MG63 (cell line): Measurements from ENCODE around the gene ARHGAP22. TPM values are rescaled to one million over a fixed set of nuclear protein-coding genes. Genes with fewer than 3 reads are reported as not detected.

Source experiments
- DNase-seq: peaks from one replicate; pipeline ENCODE4 v3.0.0-alpha.2; 2020
- H3K27me3 ChIP-seq: fragments of 250-450 bp; sonication (Bioruptor Pico); 2 replicates; pipeline ENCODE4 v1.5.1; 2020; ENCODE audit warnings: mild to moderate bottlenecking, moderate library complexity
- H3K36me3 ChIP-seq: fragments of 250-450 bp; sonication (Bioruptor Pico); 2 replicates; pipeline ENCODE4 v1.5.1; 2020; ENCODE audit warnings: mild to moderate bottlenecking, moderate library complexity
- H3K4me3 ChIP-seq: fragments of 250-450 bp; sonication (Bioruptor Pico); 2 replicates; pipeline ENCODE4 v1.5.1; 2020; ENCODE audit warnings: mild to moderate bottlenecking, moderate library complexity
- H3K9me3 ChIP-seq: fragments of 250-450 bp; sonication (Bioruptor Pico); 2 replicates; pipeline ENCODE4 v1.5.1; 2020; ENCODE audit warnings: mild to moderate bottlenecking, moderate library complexity
- total RNA-seq: library from RNA; depleted of rRNA; stranded (reverse); fragments of >200 nt; shearing (Covaris generic); gene quantifications from 2 replicates; pipeline ENCODE4 v1.2.3, GENCODE V29; 2014; ENCODE audit warnings: low replicate concordance

The ARHGAP22 gene
- total RNA-seq, 1 experiment from 2014 or later = 23.2 TPM

DNA sequence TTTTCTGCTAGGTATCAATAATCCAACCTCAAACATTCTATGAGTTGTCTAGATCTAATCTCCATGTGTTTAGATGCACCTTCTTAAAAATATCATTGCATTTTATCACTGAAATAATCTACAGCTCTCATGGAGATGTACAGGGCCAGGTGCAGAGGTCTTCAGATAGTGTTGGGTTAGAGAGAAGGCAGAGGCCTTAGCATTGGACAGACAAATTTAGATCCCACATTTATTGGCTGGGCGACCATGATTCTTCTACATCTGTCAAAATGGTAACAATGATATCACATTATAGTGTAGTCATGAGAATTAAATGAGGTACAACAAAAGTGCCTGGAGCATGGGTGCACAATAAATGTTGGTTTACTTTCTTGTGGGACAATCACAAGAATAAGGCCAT lies 3.1 kb downstream of the ARHGAP22 start:
- Histone ChIP-seq H3K4me3 (no peak overlapping the region), H3K9me3 (no peaks in the 10 kb centered on the region), H3K36me3 (peaks cover 3% of the 10 kb centered on the region), H3K27me3 (no peaks in the 10 kb centered on the region)
- no peak for DNase-seq

- Histone ChIP-seq H3K4me3 (no peak overlapping the region), H3K9me3 (no peaks in the 10 kb centered on the region), H3K27me3 (no peaks in the 10 kb centered on the region), H3K36me3 (peaks cover 3% of the 10 kb centered on the region)
- no peak for DNase-seq
Measured at GRCh38 chr10:48600645-48601505, 4.0 kb downstream of the ARHGAP22 start.

DNA sequence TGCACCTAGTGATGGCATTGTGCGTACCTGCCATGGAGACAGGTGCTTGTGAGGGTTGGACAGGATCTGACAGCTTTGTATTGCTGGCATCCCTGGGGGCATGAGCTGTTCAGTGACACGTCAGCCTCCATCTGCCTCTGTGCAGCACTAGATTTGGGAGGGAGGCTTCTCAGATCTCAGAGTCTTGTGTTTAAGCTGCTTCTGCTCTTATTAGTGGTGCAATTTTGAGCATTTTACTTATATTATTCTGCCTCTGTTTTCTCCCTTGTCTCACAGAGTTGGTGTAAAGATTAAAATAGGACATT lies 5.1 kb downstream of the ARHGAP22 start:
- peaks cover 3% of the 10 kb centered on the region for H3K36me3 ChIP-seq
- no peaks in the 10 kb centered on the region for H3K27me3 ChIP-seq
- H3K4me3 ChIP-seq = no peak overlapping the region
- DNase-seq = no peak
- no peaks in the 10 kb centered on the region for H3K9me3 ChIP-seq

DNA sequence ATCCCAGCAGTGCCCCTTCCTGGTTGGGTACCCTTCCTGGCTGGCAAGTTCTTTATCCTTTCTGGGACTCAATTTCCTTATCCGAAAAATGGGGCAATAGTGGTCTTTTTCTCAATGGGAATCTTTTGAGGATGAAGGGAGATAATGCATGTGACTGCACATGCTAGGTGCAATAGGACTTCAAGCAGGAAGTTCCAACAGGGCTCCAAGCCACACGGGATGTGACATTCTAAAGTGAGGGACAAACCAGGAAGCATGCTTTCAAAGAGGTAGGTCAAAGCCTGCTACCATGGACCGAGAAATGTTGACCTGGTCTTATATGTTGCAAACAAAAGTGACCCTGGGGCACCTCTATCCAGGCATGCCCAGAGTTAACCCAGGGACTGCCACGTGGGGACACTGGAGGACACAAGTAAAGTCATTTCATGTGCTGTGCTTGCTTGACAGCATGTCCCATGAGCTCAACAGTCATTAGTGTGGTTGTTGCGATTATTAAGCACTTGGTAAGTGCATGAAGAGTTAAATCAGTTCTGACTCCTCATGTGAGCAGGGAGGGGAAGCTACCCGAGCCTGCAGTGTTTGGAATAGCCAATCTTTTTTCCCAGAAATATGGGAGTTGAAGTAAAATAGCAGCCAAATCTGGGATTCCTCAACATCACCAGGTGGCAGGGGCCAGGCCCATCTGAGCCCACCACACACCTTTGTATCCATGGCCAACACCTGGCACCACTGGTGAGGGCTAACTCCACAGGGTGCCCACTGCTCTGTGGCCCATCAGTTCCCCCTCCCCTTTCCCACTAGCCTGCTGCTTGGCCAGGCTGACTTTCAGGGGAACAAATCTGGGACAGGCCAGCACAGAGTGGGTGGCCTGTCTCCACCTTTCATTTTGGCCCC lies 5.7 kb downstream of the ARHGAP22 start:
- H3K36me3 ChIP-seq = peaks cover 3% of the 10 kb centered on the region
- H3K4me3 ChIP-seq = no peak overlapping the region
- DNase-seq = no peak

DNA sequence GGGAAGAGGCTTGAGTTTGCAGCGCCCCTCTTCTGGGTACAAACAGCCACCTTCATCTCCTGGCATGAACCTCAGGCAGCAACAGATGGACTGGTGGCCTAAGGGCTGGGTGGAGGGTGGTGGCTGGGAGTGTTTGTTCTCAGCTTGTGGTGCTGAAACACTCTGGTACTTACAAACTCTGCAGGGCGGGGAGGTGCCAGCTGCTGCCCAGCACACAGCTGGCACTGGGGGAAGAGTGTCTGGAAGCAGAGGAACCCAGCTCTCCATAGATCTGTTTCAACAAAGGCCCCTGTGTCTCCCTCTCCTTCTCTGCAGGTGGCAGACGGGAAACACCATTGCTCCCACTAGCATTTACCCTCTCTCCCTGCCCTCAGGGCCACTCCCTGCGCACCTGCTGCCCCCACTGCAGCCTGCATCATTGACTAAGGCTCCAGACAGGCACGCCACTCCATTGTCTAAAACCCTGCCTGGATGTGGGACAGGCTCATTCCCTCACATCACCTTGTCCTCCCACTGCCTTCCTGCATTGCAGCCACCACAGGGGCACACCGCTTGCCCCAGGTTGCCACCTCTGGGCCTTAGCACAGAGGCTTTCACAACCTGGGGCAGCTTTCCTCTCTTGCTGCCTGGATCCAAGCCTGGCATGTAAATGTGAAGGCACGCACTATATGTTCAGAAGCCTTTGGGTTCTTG lies 6.5 kb downstream of the ARHGAP22 start:
- Histone ChIP-seq H3K4me3 (no peak overlapping the region), H3K9me3 (no peaks in the 10 kb centered on the region), H3K36me3 (peaks cover 3% of the 10 kb centered on the region), H3K27me3 (no peaks in the 10 kb centered on the region)
- DNase-seq = no peak

More for the DNA sequence above, 5.7 kb downstream of the ARHGAP22 start:
- no peaks in the 10 kb centered on the region for H3K27me3 ChIP-seq
- no peaks in the 10 kb centered on the region for H3K9me3 ChIP-seq

GRCh38 chr10:48595539-48595932 lies 9.3 kb downstream of the ARHGAP22 start:
- Histone ChIP-seq H3K27me3 (no peaks in the 10 kb centered on the region), H3K36me3 (no peaks in the 10 kb centered on the region; the same call in none of the 2 replicates)

DNA sequence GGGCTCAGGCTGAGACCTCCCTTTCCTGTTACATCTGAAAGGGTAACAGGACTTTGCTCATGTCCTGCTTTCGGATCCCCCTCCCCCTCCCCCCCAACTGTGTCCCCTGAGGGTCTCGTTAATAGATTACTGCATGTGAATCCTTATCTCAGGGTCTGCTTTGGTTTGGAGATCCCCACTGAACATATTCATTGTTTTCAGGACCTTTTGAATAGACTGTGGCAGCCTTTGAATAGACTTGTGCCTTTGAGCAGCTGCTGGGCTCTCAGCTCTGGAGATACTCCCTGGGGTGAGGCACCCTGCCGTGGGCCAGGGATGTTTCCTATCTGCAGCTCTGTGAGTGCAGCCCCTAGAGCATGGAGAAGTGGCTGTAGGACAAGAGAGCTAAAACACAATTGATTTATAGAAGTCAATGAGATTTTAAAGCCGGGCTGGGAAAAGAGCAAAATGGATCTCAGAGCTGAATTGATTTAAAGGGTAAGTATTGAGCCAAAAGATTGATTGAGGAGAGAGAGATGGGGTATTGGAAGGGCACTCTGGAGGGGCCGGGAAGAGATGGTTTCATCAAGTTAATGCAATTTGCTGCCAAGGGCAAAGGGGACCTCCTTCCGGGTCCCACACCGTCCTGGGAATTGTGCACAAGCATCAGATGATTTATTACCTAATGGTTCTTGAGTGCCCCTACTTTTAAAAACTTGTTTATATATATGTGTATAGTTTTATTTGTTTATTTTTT lies 9.9 kb downstream of the ARHGAP22 start:
- Histone ChIP-seq H3K9me3 (no peaks in the 10 kb centered on the region), H3K27me3 (no peaks in the 10 kb centered on the region), H3K4me3 (no peak overlapping the region), H3K36me3 (no peaks in the 10 kb centered on the region; the same call in none of the 2 replicates)
- DNase-seq = peak; percentile 24

More at GRCh38 chr10:48595539-48595932, 9.3 kb downstream of the ARHGAP22 start:
- H3K9me3 ChIP-seq = no peaks in the 10 kb centered on the region
- no peak overlapping the region for H3K4me3 ChIP-seq
- no peak for DNase-seq

GRCh38 chr10:48594371-48594770 lies 10.5 kb downstream of the ARHGAP22 start:
- Histone ChIP-seq H3K9me3 (no peaks in the 10 kb centered on the region), H3K27me3 (no peaks in the 10 kb centered on the region), H3K4me3 (no peak overlapping the region), H3K36me3 (no peaks in the 10 kb centered on the region; the same call in none of the 2 replicates)
- peak; percentile 43 for DNase-seq

DNA sequence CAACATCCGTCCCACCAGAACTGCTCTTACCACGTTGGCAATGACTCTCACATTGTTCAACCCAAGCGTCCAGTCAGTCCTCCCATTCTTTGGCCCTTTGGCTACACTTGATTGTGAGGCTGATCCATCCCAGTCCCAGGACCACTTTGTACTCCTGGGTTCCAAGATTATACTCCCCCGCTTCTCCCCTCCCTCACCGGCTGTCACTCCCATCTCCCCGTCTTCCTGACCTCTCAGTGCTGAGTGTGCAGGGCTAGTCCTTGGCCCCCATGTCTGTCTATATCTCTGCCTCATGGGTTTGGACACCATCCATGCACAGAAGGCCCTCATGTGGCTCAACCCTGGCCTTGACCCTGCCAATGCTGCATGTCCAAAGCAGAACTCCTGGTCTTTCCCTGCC lies 12.5 kb downstream of the ARHGAP22 start:
- DNase-seq = no peak

DNA sequence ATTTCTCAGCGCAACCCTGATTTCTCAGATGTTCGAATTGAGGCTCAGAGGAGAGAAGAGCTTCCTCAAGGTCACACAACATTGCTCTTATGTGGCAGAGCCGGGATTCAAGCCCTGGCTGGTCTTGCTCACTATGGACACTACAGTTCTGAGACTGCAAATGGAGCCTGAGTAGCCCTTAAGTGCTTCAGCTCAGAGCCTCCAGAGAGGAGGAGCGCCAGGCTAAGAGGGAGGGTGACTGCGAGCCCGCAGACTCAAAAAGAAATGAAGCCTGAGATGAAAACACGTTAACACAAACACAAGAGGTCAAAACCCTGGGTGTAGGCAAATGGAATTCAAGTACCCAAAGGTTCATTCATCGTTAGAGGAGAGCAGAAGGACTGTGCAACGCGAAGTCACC lies 13.9 kb downstream of the ARHGAP22 start:
- no peak overlapping the region for H3K4me3 ChIP-seq
- no peak for DNase-seq
- no peaks in the 10 kb centered on the region for H3K9me3 ChIP-seq
- no peaks in the 10 kb centered on the region for H3K27me3 ChIP-seq
- peaks cover 5% of the 10 kb centered on the region for H3K36me3 ChIP-seq

More for the DNA sequence above, 12.5 kb downstream of the ARHGAP22 start:
- Histone ChIP-seq H3K27me3 (no peaks in the 10 kb centered on the region), H3K4me3 (no peak overlapping the region), H3K9me3 (no peaks in the 10 kb centered on the region), H3K36me3 (peaks cover 5% of the 10 kb centered on the region; the same call in 1 of the 2 replicates)

DNA sequence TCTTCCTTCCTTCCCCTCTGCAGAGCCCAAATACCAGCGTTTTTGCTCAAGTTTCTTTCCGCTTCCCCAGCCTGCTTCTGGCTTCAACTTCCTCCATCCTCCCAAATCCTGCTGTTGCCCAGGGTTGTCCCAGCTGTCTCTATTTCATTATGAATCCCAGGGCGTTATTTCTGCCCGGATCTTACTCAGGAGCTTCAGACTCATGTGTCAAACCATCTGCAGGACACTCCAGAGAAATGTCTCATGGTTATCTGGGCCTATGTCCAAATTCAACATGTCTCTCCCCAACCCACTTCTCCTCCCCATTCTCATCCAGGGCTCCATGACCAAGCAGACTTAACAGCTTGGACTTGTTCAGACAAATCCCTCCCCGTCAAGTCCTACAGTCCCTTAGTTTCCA lies 15.6 kb downstream of the ARHGAP22 start:
- DNase-seq = peak; percentile 69
- Histone ChIP-seq H3K27me3 (no peaks in the 10 kb centered on the region), H3K4me3 (no peak overlapping the region), H3K9me3 (0 out of 2 replicates have a peak, but pooled peaks cover 4% of the 10 kb centered on the region), H3K36me3 (peaks cover 16% of the 10 kb centered on the region)

- no peaks in the 10 kb centered on the region for H3K27me3 ChIP-seq
- H3K9me3 ChIP-seq = 0 out of 2 replicates have a peak, but pooled peaks cover 4% of the 10 kb centered on the region
- DNase-seq = no peak
- no peak overlapping the region for H3K4me3 ChIP-seq
- H3K36me3 ChIP-seq = peaks cover 16% of the 10 kb centered on the region
Measured at GRCh38 chr10:48587819-48588218, 17.1 kb downstream of the ARHGAP22 start.

DNA sequence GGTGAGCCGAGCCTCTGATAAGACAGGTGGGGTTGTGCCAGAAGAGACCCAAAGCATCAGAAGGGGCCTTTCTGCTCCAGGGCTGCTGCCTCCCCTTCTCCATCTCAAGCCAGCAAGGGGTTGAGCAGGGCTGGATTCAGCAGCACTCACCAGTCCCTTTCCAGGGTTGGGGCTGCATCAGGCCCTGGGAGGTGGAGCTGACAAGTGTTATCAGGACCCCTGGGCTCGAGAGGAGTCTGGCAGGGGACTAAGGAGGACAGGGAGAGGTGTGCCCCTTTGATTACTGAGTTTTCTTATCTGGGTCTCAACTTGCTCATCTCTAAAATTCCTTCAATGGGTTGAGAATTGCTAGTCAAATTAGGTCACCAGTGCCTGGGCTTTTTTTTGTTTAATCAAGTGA lies 17.8 kb downstream of the ARHGAP22 start:
- DNase-seq = no peak
- Histone ChIP-seq H3K27me3 (no peaks in the 10 kb centered on the region), H3K36me3 (peaks cover 19% of the 10 kb centered on the region), H3K9me3 (0 out of 2 replicates have a peak, but pooled peaks cover 4% of the 10 kb centered on the region), H3K4me3 (no peak overlapping the region)

DNA sequence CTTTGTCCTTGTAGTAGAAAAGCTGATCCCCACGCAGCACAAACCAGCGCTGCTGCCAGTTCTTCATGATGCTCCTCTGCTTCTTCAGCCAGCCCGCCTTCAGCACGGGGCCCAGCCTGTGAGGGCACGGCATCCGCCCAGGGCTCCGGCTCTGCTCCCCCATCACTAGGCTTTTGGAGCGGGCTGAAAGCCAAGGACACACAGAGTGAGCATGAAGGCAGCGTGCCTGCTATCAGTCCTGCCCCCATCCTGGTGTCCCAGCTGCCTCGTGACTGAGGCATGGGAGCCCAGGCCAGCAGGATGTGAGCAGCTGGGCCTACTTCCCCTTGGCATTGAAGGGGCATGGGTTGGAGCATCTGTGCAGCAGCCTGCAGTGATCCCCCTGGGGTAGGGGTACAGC lies 21.9 kb downstream of the ARHGAP22 start:
- H3K4me3 ChIP-seq = no peak overlapping the region
- H3K27me3 ChIP-seq = no peaks in the 10 kb centered on the region
- peaks cover 21% of the 10 kb centered on the region for H3K36me3 ChIP-seq
- DNase-seq = no peak
- 0 out of 2 replicates have a peak, but pooled peaks cover 4% of the 10 kb centered on the region for H3K9me3 ChIP-seq

GRCh38 chr10:48580236-48580635 lies 24.6 kb downstream of the ARHGAP22 start:
- H3K9me3 ChIP-seq = 0 out of 2 replicates have a peak, but pooled peaks cover under 1% of the 10 kb centered on the region
- DNase-seq = no peak
- peaks cover 15% of the 10 kb centered on the region for H3K36me3 ChIP-seq
- H3K27me3 ChIP-seq = no peaks in the 10 kb centered on the region
- no peak overlapping the region for H3K4me3 ChIP-seq
